Esophagus (tissue), 2 donors: Measurements from ENCODE around the gene ZPR1. TPM values are rescaled to one million over a fixed set of nuclear protein-coding genes. Genes with fewer than 3 reads are reported as not detected.

Experiments
- H3K27ac ChIP-seq, 2 donors: one replicate each; pipeline ENCODE4 v1.5.1; 2013; ENCODE audit warnings: low read depth in 2 of 2, mild to moderate bottlenecking in 2 of 2, inconsistent platforms in 1 of 2, low read length in 1 of 2, moderate library complexity in 1 of 2
- H3K27me3 ChIP-seq, 2 donors: one replicate each; pipeline ENCODE4 v1.6.1; 2013; ENCODE audit warnings: low read length in 2 of 2, control low read depth in 1 of 2, mild to moderate bottlenecking in 1 of 2; ENCODE audit not compliant: insufficient read depth in 2 of 2, control insufficient read depth in 1 of 2
- H3K36me3 ChIP-seq, 2 donors: one replicate each; pipeline ENCODE4 v1.6.1; 2013; ENCODE audit warnings: low read length in 1 of 2; ENCODE audit not compliant: control insufficient read depth in 2 of 2, insufficient read depth in 2 of 2
- H3K4me1 ChIP-seq, 2 donors: one replicate each; pipeline ENCODE4 v1.6.1; 2013; ENCODE audit warnings: low read length in 1 of 2; ENCODE audit not compliant: control insufficient read depth in 2 of 2, insufficient read depth in 2 of 2
- H3K4me3 ChIP-seq, 2 donors: one replicate each; pipeline ENCODE4 v1.5.1; 2013; ENCODE audit warnings: low read length in 2 of 2, mild to moderate bottlenecking in 2 of 2, low read depth in 1 of 2, moderate library complexity in 1 of 2
- H3K9me3 ChIP-seq, 2 donors: one replicate each; pipeline ENCODE4 v1.6.1; 2013; ENCODE audit warnings: mild to moderate bottlenecking in 2 of 2, low read depth in 1 of 2, low read length in 1 of 2, moderate library complexity in 1 of 2; ENCODE audit not compliant: control insufficient read depth in 2 of 2, insufficient read depth in 1 of 2
- WGBS, 2 donors: extraction: QIAGEN DNeasy Blood & Tissue Kit; methylation state at CpG; one replicate each; pipeline ENCODE4 v1.1.7; 2013; 5-methylcytosine and 5-hydroxymethylcytosine counted together
- polyA plus RNA-seq, 2 donors: library from polyadenylated mRNA; stranded (reverse); fragments of 200-250 nt; gene quantifications; one replicate each; pipeline ENCODE4 v1.2.3, GENCODE V29; 2013
- donor health status: healthy with polysubstance abuse.
- donor health status: Bipolar disorder and iron deficiency.

Gene ZPR1
- polyA plus RNA-seq, 2 donors = 9.9 to 24.4 TPM

DNA sequence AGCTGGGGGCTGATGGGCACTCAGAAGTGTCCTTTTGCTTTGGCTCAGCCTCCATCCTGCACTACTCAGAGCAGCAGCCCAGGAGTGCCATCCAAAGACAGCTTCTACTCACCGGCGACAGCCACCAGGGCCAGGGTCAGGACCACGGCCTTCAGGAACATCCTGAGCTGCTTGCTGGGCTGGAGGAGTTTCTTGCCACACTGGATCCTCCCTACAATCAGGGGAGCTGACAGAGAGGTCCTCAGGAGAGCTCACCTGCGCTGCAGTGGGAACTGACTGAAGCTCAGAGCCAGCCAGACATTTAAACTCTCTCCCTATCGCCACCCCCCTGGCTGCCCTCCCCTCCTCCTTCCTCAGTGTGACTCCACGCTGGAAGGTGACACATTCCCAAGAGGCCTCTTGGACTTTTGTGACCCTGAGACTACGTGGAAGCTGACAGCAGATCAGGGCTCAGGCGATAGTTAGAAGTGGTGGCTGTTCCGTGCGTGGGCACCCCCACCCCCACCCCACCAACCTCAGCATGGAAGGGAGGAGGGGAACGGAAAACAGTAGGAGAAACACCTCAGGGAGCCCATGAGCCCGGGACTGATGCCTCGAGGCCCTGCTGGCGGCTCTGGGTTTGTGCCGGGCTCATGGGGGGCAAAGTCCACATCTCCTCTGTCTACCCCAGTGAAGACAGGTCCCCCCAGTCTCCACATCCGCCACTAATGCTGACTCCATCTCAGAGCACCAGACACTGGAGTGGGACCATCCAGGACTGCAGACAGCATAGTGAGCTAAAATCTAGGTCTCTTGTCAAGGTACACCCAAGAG, 35.4 kb upstream of the ZPR1 start, which contains the start of gene APOA4:
APOA4 (minus strand) TSS at position 274 of the 813 bp plus-strand sequence; CDS start at position 161, 113 bp downstream.
- Histone ChIP-seq H3K27ac (no peak within 1 kb of the TSS), H3K4me1 (no peaks in the 10 kb centered on the region), H3K36me3 (no peaks in the 10 kb centered on the region), H3K27me3 (no peaks in the 10 kb centered on the region), H3K9me3 (no peaks in the 10 kb centered on the region), H3K4me3 (no peak within 1 kb of the TSS)
- WGBS, 2 donors = 69 to 77% methylated on average over 16 of the region's 16 CpGs

GRCh38 chr11:116822575-116822974, 34.8 kb upstream of the ZPR1 start:
- WGBS, 2 donors = 73 to 75% methylated on average over 5 of the region's 5 CpGs
- H3K27ac ChIP-seq = no peak overlapping the region
- no peak overlapping the region for H3K4me3 ChIP-seq
- H3K9me3 ChIP-seq = no peaks in the 10 kb centered on the region
- no peaks in the 10 kb centered on the region for H3K27me3 ChIP-seq
- H3K4me1 ChIP-seq = no peaks in the 10 kb centered on the region
- H3K36me3 ChIP-seq = no peaks in the 10 kb centered on the region

DNA sequence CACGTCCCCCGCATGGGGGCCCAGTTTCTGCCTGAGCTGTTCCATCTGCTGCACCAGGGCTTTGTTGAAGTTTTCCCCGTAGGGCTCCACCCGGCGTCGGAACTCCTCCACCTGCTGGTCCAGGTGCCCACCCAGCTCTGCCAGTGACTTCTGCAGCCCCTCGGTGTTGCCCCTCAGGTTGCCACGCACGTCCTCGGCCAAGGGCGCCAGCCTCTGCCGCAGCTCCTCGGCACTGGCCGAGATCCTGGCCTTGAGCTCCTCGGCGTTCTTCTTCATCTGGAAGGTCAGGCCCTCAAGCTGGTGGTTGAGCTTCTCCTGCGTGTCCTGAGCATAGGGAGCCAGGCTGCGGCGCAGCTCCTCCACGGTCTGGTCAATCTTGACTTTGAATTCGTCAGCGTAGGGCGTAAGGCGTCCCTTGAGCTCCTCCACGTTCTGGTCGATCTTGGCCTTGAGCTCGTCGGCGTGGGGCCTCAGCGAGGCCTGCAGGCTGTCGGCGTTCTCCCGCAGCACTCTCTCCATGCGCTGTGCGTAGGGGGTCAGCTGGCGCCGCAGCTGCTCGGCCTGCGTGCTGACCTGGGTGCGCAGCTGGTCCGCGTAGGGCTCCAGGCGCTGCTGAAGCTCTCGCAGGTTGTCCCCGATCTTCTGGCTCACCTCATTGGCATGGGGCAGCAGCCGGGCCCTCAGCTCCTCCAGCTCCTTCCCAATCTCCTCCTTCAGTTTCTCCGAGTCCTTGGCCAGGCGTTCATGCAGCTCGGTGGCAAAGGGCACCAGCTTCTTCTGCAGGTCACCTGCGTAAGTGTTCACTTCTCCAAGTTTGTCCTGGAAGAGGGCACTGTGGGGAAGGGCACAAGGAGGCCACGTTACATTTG, 33.5 kb upstream of the ZPR1 start:
- H3K4me3 ChIP-seq = no peak overlapping the region
- H3K9me3 ChIP-seq = no peaks in the 10 kb centered on the region
- no peaks in the 10 kb centered on the region for H3K36me3 ChIP-seq
- no peaks in the 10 kb centered on the region for H3K27me3 ChIP-seq
- H3K4me1 ChIP-seq = no peaks in the 10 kb centered on the region
- H3K27ac ChIP-seq = no peak overlapping the region
- 91 to 92% methylated on average over 51 of the region's 51 CpGs for WGBS, 2 donors

DNA sequence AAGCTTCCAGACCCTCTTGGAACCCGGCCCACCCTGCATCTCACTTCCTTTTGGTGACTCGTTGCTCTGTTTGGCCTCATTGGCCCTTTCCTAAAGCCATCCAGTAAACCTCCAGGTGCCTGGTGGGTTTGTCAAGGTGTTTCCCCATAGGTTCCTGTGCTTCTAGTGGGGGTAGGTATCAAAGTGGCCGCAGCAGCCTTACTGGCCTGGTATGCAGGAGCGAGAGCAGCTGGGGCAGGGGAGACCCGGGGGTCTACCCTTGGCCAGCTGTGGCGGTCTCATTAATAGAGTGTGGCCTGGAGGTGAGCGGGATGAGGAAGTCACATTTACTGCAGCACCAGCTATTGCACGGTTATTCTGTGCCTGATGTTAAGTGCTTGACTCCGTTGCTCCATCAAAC, 31.2 kb upstream of the ZPR1 start:
- H3K27me3 ChIP-seq = no peaks in the 10 kb centered on the region
- no peaks in the 10 kb centered on the region for H3K4me1 ChIP-seq
- H3K9me3 ChIP-seq = no peaks in the 10 kb centered on the region
- no peaks in the 10 kb centered on the region for H3K36me3 ChIP-seq
- 80 to 83% methylated on average over 9 of the region's 9 CpGs for WGBS, 2 donors
- no peak overlapping the region for H3K4me3 ChIP-seq
- H3K27ac ChIP-seq = no peak overlapping the region

DNA sequence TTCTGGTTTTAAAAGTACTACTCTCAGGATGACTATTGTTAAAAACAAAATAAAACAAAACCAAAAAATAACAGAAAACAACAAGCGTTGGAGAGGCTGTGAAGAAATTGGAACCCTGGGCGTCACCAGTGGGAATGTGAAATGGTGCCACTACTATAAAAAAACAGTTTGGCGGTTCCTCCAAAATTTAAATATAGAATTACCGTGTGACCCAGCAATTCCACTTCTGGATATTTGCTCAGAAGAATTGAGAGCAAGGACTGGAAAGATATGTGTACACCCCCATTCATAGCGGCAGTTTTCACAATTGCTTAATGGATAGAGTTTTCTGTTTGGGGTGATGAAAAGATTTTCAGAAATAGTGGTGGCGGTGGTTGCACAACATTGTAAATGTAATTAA, 26.7 kb upstream of the ZPR1 start:
- Histone ChIP-seq H3K4me3 (no peak overlapping the region), H3K4me1 (no peaks in the 10 kb centered on the region), H3K36me3 (no peaks in the 10 kb centered on the region), H3K9me3 (no peaks in the 10 kb centered on the region), H3K27me3 (no peaks in the 10 kb centered on the region), H3K27ac (no peak overlapping the region)
- 89 to 91% methylated on average over 6 of the region's 6 CpGs for WGBS, 2 donors

- Histone ChIP-seq H3K4me1 (no peaks in the 10 kb centered on the region), H3K27ac (no peak overlapping the region), H3K9me3 (no peaks in the 10 kb centered on the region), H3K27me3 (no peaks in the 10 kb centered on the region), H3K4me3 (no peak overlapping the region), H3K36me3 (no peaks in the 10 kb centered on the region)
- WGBS, 2 donors = 58 to 71% methylated on average over 5 of the region's 5 CpGs
Measured at GRCh38 chr11:116813781-116814471, 26.1 kb upstream of the ZPR1 start.

GRCh38 chr11:116813170-116813569, 25.3 kb upstream of the ZPR1 start:
- no peaks in the 10 kb centered on the region for H3K9me3 ChIP-seq
- H3K4me3 ChIP-seq = no peak overlapping the region
- 71 to 83% methylated on average over 1 of the region's 1 CpG for WGBS, 2 donors
- no peaks in the 10 kb centered on the region for H3K27me3 ChIP-seq
- H3K27ac ChIP-seq = no peak overlapping the region
- H3K36me3 ChIP-seq = no peaks in the 10 kb centered on the region
- no peaks in the 10 kb centered on the region for H3K4me1 ChIP-seq

DNA sequence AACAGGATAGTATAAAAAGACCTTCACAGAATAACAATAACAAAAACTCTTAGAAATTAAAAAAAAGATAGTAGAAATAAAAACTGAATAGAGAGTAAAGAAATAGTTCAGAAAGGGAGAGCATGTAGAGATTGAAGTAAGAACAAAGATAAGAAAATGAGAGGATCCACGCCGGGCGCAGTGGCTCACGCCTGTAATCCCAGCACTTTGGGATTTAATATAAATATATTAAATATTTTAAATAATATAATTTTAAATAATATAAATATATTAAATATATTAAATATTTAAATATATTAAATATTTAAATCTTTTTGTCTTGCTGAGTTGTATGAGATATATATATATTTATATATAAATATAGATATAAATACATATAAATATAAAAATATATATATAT, 24.3 kb upstream of the ZPR1 start:
- no peaks in the 10 kb centered on the region for H3K4me1 ChIP-seq
- H3K4me3 ChIP-seq = no peak overlapping the region
- WGBS, 2 donors = 92 to 95% methylated on average over 4 of the region's 4 CpGs
- H3K27ac ChIP-seq = no peak overlapping the region
- no peaks in the 10 kb centered on the region for H3K27me3 ChIP-seq
- H3K9me3 ChIP-seq = no peaks in the 10 kb centered on the region
- H3K36me3 ChIP-seq = no peaks in the 10 kb centered on the region

DNA sequence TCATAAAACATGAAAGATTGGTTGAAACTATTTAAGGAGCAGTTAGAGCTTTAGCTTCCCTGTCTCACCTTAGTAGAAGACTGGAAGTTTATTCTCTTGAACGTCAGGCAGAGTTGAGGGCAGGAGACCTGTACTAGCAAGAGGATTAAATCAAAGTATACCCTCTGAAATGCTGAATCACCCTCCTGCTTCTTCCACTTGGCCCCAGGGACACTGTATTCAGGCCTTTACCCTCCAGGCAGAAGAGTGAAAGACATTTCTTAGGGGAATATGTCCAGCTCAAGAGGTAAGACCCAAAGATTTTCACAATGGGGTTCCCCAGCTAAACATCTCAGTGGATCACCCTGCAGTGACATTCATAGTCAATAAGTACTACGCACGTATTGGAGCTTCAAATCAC, 23.4 kb upstream of the ZPR1 start:
- no peak overlapping the region for H3K4me3 ChIP-seq
- H3K9me3 ChIP-seq = no peaks in the 10 kb centered on the region
- H3K4me1 ChIP-seq = no peaks in the 10 kb centered on the region
- 79 to 83% methylated on average over 3 of the region's 3 CpGs for WGBS, 2 donors
- H3K27me3 ChIP-seq = no peaks in the 10 kb centered on the region
- H3K36me3 ChIP-seq = no peaks in the 10 kb centered on the region
- H3K27ac ChIP-seq = no peak overlapping the region
